RCC 7860 (cell line): Measurements from ENCODE around the gene MCM9.

ENCODE experiments used
- DNase-seq: peaks from one replicate; pipeline ENCODE4 v3.0.0-alpha.2; 2015; ENCODE audit warnings: low spot score
- FAIRE-seq: peaks from 2 replicates; lab custom pipeline; 2012; peaks lifted over from hg19 to GRCh38; lab: Jason Lieb, UNC

MCM9 gene

GRCh38 chr6:118933855-118934460 lies 1.0 kb downstream of the MCM9 start:
- DNase-seq (no peak), FAIRE-seq (no peak)

GRCh38 chr6:118932421-118932820 lies 2.5 kb downstream of the MCM9 start:
- DNase-seq (no peak), FAIRE-seq (no peak)

- FAIRE-seq (no peak), DNase-seq (no peak)
Measured at GRCh38 chr6:118931436-118931835, 3.5 kb downstream of the MCM9 start.

DNA sequence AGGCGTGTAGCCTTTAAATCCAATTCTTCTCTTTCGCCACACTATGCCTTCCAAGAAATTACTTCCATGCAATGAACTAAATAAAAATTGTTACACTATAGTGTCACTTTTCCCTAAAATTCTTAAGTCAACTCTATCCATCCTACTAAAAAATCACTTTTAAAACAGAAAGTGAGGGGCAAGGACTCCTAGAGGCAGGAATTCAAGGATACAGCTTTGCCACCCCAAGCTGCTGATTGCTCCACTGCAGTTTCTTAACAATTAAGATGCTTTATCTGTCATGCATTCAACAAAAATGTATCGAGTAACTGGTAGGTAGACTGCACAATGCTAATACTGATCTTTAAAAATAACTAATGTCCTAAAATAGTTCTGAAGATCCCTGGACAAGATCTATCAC lies 4.3 kb downstream of the MCM9 start:
- FAIRE-seq = no peak
- DNase-seq = no peak

GRCh38 chr6:118923035-118923434 lies 11.9 kb downstream of the MCM9 start:
- FAIRE-seq (no peak), DNase-seq (no peak)

DNA sequence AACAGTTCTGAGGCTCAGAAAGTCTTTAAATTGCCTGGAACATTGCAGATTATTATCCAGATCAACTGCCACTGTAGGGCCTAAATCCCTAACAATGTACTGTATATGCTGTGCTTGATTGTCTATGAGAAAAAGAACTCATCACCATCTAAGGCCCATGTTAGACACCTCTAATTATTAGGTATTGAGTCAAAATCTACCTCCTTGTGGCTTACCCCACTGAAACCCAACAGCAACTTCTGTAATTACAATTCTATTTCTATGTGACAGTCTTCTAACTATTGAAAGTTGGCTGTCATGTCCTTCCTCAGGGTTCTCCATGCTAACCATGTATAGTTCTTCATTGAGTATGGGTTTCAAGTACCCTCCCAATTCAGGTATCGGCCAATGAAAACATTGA lies 13.9 kb downstream of the MCM9 start:
- no peak for DNase-seq
- no peak for FAIRE-seq

DNA sequence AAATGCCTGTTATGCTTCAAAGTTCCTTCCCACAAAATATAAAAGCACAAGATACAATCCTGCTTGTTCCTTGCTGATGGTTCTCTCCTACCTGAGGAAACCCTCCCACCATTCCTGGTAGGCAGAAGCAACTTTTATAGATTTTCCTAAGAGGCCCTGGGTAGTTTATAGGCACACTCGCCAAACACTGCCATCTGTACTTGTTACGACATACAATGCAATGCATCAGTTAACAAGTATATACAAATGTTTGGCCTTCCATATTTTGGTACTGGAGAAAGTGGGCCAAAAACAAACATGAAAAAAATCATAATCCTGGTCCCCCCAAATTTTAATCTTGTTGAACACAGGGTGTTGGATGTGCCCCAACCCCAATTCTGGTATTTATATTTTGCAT lies 16.6 kb downstream of the MCM9 start:
- no peak for DNase-seq
- no peak for FAIRE-seq

DNA sequence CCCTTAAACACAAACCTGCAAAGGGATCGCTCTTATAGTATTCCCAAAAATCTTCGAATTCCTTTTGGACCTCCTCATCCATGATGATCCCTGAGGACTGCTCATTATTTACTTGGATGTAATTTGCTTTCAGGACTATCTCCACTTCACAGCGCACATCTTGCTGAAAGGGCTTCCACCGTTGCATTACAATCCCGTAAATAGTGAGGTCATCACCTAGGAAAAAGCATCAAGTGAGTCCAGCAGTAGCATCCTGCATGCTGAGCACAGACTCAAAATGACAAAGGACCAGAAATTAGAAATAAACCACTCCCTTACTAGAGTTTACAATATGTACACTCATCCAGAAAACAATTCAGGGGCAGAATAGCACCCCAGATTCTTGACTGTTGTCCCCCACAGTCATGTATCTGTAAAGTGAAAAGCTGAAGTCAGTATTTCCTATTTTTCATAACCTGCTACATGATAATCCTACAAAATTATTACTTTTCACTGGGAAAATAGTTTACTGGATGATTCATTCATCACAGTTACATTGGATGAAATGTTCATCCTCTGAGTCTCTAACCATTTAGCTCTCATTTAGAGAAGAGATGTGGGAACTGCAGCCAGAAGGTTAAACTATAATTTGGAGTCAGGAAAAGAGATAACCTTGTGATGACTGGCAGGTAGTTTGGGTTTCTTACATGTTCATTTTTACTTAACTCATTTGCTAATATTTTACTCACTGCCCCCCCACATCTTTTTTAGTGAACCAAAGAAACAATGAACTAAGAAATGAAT lies 17.2 kb downstream of the MCM9 start:
- FAIRE-seq (peak; percentile 95), DNase-seq (peak; percentile 35)

DNA sequence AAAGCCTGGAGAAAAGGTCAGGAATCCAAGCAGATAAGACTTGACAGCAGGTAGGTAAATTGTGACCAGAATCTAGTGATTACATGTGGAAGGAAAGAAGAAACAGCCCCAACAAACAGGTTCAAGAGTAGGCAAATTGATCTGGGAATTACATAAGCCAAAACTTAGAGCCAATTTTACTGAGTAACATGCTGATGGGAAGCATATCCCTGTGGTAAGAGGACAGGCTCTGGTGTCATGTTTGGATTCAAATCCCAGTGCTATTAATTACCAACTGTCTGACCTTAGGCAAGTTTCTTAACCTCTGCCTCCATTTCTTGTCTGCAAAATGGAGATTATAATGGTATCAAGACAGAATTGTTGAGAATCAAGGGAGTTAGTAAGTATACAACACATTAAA lies 20.4 kb downstream of the MCM9 start:
- FAIRE-seq (no peak), DNase-seq (no peak)

DNA sequence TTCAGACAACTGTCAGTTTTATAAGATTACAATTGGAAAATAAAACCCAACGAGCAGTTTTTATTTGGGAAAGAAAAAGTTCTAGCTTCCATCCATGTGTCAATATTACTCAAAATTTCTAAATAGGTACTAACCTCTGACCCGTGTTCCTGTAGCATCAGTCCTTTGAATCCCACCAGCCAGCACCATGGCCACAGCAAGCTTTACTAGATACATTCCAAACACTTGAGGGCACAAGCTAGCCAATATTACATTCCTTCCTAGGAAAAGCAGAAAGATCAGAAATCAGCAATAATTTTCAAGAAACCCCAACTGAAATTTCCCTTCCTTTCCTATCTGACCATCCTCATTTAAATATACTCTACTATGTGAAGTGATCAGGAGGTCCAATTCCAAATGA lies 21.8 kb downstream of the MCM9 start:
- no peak for FAIRE-seq
- DNase-seq = no peak

- no peak for FAIRE-seq
Measured at GRCh38 chr6:118912646-118913045, 22.3 kb downstream of the MCM9 start.

DNA sequence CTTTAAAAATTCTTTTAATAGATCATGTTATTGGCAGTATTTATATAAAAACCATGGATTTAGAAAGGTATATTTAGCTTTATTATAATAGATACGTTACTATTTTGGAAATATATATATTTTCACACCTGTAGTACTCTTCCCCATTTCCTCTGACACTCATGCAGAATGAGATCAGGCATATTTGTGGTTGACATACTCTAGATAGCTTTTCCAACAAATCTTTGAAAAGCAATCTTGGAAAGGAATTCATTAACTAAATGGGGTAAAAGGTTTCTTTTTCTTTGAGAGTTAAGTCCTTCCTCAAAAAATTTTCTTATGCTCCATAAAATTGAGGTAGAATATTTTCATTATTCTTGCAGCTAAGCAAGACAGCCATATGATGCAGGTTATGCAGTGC lies 26.5 kb downstream of the MCM9 start:
- peak; percentile 47 for DNase-seq

More at GRCh38 chr6:118912646-118913045, 22.3 kb downstream of the MCM9 start:
- DNase-seq = no peak

DNA sequence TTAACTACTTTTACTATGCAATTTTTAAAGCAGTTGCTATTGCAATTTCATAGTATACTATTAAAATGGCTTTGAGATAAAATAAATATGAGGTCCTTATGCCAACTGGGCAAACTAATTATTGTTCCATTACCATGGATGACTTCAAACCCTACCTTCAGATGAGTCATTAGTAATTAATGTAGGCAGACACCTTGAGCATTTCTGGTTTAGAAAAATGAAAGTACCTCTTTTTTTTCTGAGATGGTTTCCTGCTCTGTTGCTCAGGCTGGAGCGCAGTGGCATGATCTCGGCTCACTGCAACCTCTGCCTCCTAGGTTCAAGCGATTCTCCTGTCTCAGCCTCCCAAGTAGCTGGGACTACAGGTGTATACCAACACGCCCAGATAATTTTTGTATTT lies 29.1 kb downstream of the MCM9 start:
- DNase-seq (no peak), FAIRE-seq (no peak)

More for the DNA sequence above, 26.5 kb downstream of the MCM9 start:
- FAIRE-seq = peak; percentile 93

- DNase-seq (no peak), FAIRE-seq (no peak)
Measured at GRCh38 chr6:118905084-118905483, 29.9 kb downstream of the MCM9 start.

GRCh38 chr6:118903691-118904090 lies 31.3 kb downstream of the MCM9 start:
- FAIRE-seq (no peak), DNase-seq (no peak)

- DNase-seq (no peak), FAIRE-seq (no peak)
Measured at GRCh38 chr6:118903138-118903537, 31.8 kb downstream of the MCM9 start.

DNA sequence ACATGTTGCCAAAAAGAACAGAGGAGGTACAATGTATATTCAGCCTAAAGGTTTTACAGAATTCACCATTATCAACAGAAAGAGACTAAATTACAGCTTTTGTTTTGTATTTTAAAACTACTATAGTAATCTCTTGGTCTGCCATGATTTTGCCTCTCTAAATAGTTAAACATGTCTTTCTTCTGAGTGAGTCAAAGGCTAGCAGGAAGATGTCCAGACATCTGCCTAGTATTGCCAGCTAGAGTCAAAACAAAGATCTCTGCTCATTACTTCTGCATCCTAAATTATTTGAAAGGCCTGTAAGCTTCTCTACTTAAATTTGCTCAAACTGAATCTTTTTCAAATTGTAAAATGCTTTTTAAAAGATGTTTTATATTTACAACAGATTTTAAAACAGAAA lies 32.2 kb downstream of the MCM9 start:
- DNase-seq (no peak), FAIRE-seq (no peak)

DNA sequence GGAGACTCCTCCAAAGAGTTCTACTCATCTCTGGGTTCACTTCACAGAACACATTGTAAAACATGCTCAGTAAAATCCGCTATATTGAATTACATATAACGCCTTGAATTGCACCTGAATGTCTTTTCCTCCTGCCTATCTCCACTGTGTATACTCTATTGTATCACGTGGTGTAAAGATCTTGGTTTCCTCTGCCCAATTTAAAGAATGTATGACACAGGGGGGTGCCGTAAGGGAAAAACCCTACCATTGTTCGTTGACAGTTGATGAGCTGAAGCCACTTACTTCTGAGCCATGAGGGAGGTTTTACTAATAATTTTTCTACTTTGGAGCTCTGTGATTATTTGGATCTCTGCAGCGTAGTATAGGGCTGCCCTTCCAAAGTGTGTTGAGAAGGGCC lies 35.0 kb downstream of the MCM9 start:
- DNase-seq = no peak
- FAIRE-seq = no peak

DNA sequence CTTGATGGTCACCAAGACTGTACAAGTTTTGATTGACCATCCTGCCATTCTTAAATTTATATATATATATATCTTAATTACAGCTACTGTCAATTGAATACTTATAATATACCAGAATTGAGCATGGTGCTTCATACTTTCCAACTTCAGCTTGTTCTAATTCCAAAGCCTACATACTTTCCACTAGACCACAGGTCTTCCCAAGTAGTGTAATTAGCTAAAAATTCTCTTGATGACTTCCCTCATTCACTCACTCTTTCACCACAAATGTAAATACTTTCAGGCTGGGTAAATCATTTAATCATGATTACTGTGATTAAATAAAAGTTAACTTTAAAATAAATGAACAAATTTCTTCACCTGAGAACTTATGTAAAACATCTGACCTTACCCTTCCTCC lies 37.6 kb downstream of the MCM9 start:
- DNase-seq = no peak
- no peak for FAIRE-seq

DNA sequence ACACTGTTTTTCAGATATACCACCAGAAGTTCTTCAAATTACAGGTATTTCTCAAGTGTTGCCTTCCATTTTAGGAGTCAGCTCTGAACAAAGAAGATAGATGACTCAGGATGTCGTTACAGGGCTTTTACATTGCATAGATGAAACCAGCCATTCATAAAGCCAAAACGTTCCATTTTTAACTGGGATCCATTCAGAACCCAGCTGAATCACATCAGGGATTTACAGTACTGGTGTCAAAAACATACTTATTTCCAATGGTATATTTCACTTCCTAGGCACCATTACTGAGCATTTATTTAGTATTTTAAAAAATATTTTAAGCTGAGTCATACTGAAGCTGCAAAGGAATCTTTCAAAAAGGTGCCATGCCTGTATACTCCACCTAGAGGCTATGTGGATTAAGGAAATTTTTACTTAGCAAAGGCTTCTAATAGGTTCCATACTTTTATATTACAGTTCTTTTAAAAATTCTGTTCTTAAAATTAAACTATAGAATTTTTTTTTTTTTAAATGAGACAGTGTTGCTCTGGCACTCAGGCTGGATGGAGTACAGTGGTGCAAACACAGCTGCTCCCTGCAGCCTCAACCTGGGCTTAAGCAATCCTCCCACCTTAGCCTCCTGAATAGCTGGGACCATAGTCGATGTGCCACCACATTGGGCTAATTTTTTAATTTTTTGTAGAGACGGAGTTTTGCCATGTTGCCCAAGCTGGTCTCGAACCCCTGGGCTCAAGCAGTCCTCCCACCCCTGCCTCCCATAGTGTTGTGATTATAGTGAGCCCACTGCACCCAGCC lies 38.4 kb downstream of the MCM9 start:
- FAIRE-seq (peak; percentile 76), DNase-seq (peak; percentile 72)

- FAIRE-seq (peak; percentile 44), DNase-seq (no peak)
Measured at GRCh38 chr6:118895859-118896258, 39.1 kb downstream of the MCM9 start.

DNA sequence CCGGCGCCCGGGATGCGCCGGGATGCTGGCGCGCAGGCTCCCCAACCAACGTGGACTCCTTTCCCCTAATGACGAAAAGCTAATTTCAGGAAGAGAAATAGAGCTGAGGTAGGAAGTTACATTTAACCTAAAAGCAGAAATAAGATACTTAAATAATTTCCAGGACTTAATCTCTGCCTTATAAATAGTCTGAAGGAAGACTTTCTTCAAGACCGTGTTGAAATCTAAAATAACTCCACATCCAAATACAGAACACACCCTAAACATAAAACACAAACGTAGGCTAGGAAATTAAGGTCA lies 39.7 kb downstream of the MCM9 start:
- DNase-seq = no peak
- no peak for FAIRE-seq
